ENCODE measurements around the gene AK8. TPM values are rescaled to one million over a fixed set of nuclear protein-coding genes. Genes with fewer than 3 reads are reported as not detected.
"Not testable (repeated sequence)": the region's sequence is repeated elsewhere in the genome, so short reads cannot be mapped to it uniquely, and the experiment has no call there.

AK8 gene
- total and polyA plus RNA-seq, 5 experiments from 2014 or later, result 0.14 TPM; not detected in 4

DNA sequence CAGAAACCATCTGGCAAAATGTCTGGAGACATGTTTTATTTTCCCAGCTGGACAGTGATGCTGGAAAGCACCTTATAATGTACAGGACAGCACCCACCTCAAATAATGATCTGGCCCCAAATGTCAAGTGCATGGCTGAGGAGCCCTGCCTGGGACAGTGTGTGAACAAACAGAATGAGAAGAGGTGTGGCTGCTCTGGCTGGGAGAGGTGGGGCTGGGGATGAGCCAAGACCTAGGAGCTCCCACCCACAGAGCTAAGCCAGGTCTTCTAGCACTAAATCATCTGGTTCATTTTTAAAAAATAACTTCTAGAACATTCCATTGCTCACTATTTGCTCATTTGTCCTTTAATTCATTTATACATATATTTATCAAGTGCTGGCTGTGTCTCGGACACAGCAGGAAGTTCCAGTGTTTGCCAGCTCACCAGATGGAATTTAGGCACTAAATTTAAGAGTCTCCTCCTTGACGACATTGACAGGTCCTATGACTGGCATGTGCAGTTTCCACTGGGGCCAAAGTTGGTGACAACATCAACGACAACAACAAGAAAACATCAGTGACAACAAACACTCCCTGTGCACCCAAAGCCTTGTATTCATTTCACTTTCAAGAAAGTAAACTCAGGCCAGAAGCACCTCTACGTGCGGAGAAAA, 148.7 kb downstream of the AK8 start:
- Mint-ChIP-seq H3K4me1 (peaks cover 0 to 1% (median 0%) of the 10 kb centered on the region in 4 donors), H3K27ac (peak overlapping the region in 1 of 10 donors; percentile 15), H3K9me3 (no peaks in the 10 kb centered on the region), H3K36me3 (no peaks in the 10 kb centered on the region), H3K27me3 (peaks cover 4 to 26% (median 8%) of the 10 kb centered on the region in 5 donors), H3K4me3 (no peak overlapping the region)
- DNase-seq (no peak), ATAC-seq (no peak)
- POLR2A ChIA-PET, result interaction anchor here (0.7 kb wide), 1 partner anchor 94 kb away, joined by 3 read pairs; no protein-coding TSS in a partner anchor

DNA sequence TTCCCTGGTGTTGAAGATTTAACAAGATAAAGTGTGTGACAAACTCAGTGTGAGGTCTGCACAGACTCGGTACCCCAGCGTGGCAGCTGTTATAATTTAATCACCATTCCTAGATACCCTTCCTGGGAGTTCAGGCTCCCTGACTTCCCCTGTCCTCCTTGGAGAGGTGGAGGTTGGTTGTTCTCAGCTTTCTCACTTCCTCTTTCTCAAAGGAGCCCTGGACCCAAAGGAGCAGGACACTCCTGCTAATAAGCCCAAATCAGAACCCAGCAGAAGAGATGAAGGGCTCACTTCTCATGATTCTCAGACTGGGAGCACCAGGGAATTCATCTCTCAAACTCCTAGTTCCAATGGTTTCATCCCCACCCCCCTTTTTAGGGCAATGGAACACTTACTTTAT, 149.6 kb downstream of the AK8 start:
- POLR2A ChIA-PET, result interaction anchor here (0.7 kb wide), 1 partner anchor 93 kb away, joined by 3 read pairs; no protein-coding TSS in a partner anchor
- Mint-ChIP-seq H3K27ac (no peak overlapping the region), H3K4me1 (peaks cover 0 to 1% (median 0%) of the 10 kb centered on the region in 4 donors), H3K9me3 (no peaks in the 10 kb centered on the region), H3K4me3 (no peak overlapping the region), H3K36me3 (no peaks in the 10 kb centered on the region), H3K27me3 (peaks cover 4 to 26% (median 8%) of the 10 kb centered on the region in 5 donors)
- ATAC-seq (no peak), DNase-seq (no peak)

DNA sequence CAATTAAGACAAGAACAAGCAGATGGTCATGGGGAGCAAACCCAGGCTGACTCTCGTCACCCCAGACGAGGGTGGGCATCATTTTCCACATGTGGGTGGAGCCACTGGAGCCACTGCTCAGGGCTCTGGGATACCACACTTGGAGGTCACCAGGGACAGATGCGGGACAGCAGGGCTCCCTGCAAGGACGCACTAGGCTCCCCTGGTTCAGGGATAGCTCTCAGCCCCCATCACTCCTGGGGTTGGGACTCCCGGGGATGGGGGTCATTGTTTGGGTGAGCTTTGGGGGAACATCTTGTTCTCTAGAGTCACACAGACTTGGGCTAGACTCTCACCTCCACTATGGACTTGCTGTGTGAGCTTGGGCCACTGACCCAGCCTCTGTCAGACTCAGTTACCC, 150.0 kb downstream of the AK8 start:
- Mint-ChIP-seq H3K4me3 (no peak overlapping the region), H3K4me1 (peaks cover 0 to 1% (median 0%) of the 10 kb centered on the region in 4 donors), H3K27me3 (peaks cover 4 to 26% (median 11%) of the 10 kb centered on the region in 5 donors), H3K9me3 (no peaks in the 10 kb centered on the region), H3K27ac (no peak overlapping the region), H3K36me3 (no peaks in the 10 kb centered on the region)
- POLR2A ChIA-PET, result no interaction called here
- ATAC-seq, result no peak
- DNase-seq, result no peak

DNA sequence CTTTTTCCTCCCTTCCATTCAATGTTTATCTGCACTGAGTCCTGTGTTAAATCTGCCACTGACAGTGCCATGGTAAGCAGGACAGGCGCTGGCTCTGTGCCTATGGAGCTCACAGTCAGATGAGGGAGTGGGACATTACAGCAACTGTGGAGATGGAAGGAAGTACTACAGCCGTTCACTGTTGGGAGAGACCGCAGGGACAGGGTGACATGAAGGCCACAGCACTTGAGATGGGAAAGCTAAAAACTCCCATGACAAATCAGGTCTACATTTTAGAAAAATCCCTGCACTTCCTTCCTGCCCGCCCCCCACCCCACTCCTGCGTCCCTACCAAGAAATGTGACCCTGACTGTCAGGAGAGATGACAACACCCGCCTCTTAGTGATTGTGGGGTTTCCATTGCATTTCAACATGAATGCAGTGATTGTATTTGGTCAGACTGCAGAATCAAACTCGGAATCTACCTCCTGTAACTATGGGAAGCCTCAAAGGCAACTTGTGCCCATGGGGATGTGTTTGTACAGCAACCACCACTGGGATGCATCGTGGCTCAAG, 151.4 kb downstream of the AK8 start:
- ATAC-seq, result no peak
- no peaks in the 10 kb centered on the region for H3K9me3 Mint-ChIP-seq
- H3K27me3 Mint-ChIP-seq, result peaks cover 5 to 26% (median 12%) of the 10 kb centered on the region in 5 donors
- H3K36me3 Mint-ChIP-seq, result no peaks in the 10 kb centered on the region
- peaks cover 0 to 2% (median 0%) of the 10 kb centered on the region in 4 donors for H3K4me1 Mint-ChIP-seq
- DNase-seq, result no peak
- no peak overlapping the region for H3K4me3 Mint-ChIP-seq
- POLR2A ChIA-PET, result no interaction called here
- H3K27ac Mint-ChIP-seq, result no peak overlapping the region

DNA sequence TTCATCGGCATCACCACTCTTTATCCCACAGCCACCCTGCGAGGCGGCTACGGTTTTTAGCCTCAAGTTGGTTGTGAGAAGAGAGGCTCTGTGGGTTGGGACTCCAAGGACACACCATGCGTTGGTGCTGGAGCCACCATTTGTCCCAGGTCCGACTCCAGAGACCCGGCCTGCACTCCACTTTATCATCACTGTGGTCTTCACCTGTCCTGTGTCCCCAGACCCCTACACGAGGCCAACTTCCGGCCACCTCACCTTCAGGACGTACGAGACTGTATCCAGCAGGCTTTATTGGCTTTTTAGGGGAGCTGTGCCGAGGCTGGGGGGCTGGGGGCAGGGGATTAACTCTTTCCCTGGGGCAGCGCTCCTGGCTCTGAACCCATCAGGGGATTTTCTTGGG, 152.8 kb downstream of the AK8 start:
- H3K9me3 Mint-ChIP-seq, result no peaks in the 10 kb centered on the region
- no peak overlapping the region for H3K4me3 Mint-ChIP-seq
- ATAC-seq, result no peak
- H3K4me1 Mint-ChIP-seq, result peaks cover 0 to 2% (median 0%) of the 10 kb centered on the region in 4 donors
- H3K27me3 Mint-ChIP-seq, result peaks cover 5 to 16% (median 11%) of the 10 kb centered on the region in 5 donors
- POLR2A ChIA-PET, result no interaction called here
- no peaks in the 10 kb centered on the region for H3K36me3 Mint-ChIP-seq
- H3K27ac Mint-ChIP-seq, result no peak overlapping the region
- DNase-seq, result no peak

DNA sequence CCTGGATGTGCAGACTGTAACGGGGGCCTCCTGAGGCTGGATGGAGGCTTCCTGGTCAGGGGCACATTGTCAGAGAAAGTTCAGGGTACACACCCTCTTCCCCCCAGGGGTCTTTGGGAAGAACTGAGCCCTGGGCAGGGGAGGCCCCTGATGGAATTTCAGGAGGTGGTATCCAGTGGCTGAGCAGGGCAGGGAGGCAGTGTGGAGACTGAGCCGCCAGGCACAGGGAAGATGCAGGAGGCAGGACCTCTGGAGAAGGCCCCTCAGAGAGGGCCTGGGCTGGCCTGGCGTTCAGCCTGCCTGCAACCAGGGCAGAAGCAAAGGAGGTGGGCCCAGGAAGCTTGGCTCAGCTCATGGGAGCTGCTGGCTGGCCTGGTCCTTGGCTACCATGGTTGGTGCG, 154.3 kb downstream of the AK8 start:
- Mint-ChIP-seq H3K4me1 (peaks cover 0 to 2% (median 0%) of the 10 kb centered on the region in 4 donors), H3K9me3 (no peaks in the 10 kb centered on the region), H3K4me3 (no peak overlapping the region), H3K36me3 (no peaks in the 10 kb centered on the region), H3K27me3 (peaks cover 6 to 24% (median 18%) of the 10 kb centered on the region in 5 donors), H3K27ac (no peak overlapping the region)
- POLR2A ChIA-PET, result interaction anchor here (0.5 kb wide), 1 partner anchor 10 kb away, joined by 3 read pairs; no protein-coding TSS in a partner anchor
- ATAC-seq, result no peak
- DNase-seq, result no peak

DNA sequence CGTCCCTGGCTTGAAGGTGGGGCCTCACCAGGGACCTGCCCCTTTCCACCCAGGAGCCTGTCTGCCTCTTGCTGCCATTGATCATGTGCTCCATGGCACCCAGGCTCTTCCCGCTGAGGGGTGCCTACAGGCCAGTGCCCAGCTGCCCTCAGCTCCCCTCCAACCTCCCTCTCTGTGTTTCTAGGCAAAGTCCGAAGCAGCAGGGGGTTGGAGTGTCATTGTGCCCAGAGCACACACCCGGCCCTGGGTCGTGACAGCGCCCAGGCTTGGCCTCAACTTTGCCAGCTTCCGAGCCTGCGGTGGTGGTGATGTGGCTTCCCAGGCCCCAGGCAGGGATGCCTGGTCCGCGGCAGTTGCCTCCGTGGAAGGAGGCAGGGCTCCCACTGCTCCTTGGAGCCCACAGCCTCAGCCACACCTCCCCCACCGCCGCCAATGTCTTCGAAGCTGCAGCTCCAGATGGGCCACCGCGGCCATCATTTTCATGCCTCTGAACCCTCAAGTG, 155.5 kb downstream of the AK8 start:
- H3K4me3 Mint-ChIP-seq, result no peak overlapping the region

DNA sequence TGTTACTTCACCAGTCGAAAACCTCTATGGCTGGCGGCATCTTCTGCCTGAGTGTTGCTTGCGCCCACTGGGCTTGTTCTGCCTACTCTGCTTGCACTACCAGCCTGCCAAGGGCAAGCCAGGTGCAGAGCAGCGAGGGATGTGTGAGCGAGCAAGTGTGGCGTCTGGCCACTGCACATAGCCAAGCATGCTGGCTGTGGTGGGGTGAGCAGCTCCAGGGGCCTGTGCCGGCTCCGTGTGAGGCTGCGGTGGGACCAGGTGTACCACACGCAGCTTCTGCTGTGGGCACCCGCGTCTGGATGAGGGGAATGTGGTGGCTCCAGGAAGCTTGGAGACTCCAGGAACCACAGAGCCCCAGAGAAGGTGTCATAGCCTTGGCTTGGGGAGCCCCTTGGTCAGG, 156.4 kb downstream of the AK8 start:
- H3K27ac Mint-ChIP-seq, result no peak overlapping the region
- peaks cover 7 to 34% (median 27%) of the 10 kb centered on the region in 5 donors for H3K27me3 Mint-ChIP-seq
- POLR2A ChIA-PET, result no interaction called here
- DNase-seq (no peak), ATAC-seq (no peak)
- no peak overlapping the region for H3K4me3 Mint-ChIP-seq
- no peaks in the 10 kb centered on the region for H3K36me3 Mint-ChIP-seq
- peaks cover 0 to 13% (median 8%) of the 10 kb centered on the region in 4 donors for H3K4me1 Mint-ChIP-seq
- no peaks in the 10 kb centered on the region for H3K9me3 Mint-ChIP-seq

More for the DNA sequence above, 155.5 kb downstream of the AK8 start:
- Mint-ChIP-seq H3K27me3 (peaks cover 6 to 30% (median 23%) of the 10 kb centered on the region in 5 donors), H3K4me1 (peaks cover 0 to 10% (median 8%) of the 10 kb centered on the region in 4 donors), H3K36me3 (no peaks in the 10 kb centered on the region), H3K9me3 (no peaks in the 10 kb centered on the region), H3K27ac (no peak overlapping the region)
- ATAC-seq (no peak), DNase-seq (no peak)
- POLR2A ChIA-PET, result no interaction called here

DNA sequence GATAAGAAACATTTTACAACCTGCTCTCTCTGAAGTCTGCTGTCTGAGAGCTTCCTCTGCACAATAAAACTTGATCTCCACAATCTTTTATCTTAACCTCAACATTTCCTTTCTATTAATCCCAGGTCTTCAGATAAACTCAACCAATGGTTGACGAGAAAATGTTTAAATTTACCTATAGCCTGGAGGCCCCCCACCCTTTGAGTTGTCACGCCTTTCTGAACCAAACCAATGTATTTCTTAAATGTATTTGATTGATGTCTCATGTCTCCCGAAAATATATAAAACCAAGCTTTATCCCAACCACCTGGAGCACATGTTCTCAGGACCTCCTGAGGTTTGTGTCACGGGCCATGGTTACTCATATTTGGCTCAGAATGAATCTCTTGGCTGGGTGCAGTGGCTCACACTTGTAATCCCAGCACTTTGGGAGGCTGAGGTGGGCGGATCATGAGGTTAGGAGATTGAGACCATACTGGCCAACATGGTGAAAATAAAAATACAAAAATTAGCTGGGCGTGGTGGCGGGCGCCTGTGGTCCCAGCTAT, 159.6 kb downstream of the AK8 start:
- POLR2A ChIA-PET, result not testable (repeated sequence)

DNA sequence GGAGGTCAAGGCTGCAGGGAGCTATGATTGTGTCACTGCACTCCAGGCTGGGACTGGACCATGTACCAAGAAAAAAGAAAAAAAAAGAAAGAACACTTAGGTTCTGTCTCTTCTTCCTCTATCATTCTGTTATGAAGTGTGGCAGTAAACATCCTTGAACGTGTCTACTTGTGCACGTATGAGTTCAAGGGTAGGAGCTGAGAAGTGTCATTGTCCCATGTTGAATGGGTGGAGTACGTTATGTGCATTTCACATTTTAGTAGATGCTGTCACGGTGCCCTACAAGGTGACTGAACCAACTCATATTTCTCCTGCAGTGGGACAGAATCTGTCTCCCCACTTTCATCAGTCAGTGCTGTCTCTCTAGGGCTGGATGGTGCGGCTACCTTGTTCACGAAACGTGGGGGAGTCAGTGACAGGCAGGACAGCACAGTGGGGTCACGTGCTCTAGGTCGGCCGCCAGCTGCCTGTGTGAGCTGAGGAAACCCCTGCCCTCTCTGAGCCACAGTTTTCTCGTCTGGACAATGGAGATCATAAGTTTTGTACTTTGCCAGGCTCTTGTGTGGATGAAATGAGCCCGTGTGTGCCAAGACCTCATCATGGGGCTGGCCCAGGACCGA, 160.6 kb downstream of the AK8 start:
- DNase-seq (no peak), ATAC-seq (no peak)
- peaks cover 0 to 13% (median 7%) of the 10 kb centered on the region in 4 donors for H3K4me1 Mint-ChIP-seq
- no peak overlapping the region for H3K4me3 Mint-ChIP-seq
- H3K36me3 Mint-ChIP-seq, result no peaks in the 10 kb centered on the region
- peaks cover 13 to 39% (median 26%) of the 10 kb centered on the region in 5 donors for H3K27me3 Mint-ChIP-seq
- H3K27ac Mint-ChIP-seq, result peak overlapping the region in 1 of 10 donors; percentile 5
- POLR2A ChIA-PET, result no interaction called here
- H3K9me3 Mint-ChIP-seq, result no peaks in the 10 kb centered on the region

More for the DNA sequence above, 159.6 kb downstream of the AK8 start:
- Mint-ChIP-seq H3K4me1 (peaks cover 0 to 13% (median 8%) of the 10 kb centered on the region in 4 donors), H3K27me3 (peaks cover 11 to 42% (median 30%) of the 10 kb centered on the region in 5 donors)
- not testable (repeated sequence) for H3K9me3 Mint-ChIP-seq, H3K4me3 Mint-ChIP-seq, H3K27ac Mint-ChIP-seq, DNase-seq, ATAC-seq, H3K36me3 Mint-ChIP-seq

DNA sequence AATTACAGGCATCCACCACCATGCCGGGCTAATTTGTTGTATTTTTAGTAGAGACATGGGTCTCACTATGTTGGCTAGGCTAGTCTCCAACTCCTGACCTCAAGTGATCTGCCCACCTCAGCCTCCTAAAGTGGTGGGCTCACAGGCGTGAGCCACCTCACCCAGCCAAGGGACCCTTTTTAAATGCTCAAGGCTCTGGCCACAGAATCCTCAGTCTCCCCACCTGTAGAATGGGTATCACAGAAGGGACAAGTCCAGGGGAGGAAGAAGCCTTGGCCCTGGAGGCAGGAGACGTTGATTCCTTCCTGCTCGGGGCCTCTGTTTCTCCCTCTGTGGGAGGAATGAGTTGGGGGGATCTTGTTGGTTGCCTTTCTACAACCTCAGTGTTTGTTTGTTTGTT, 162.1 kb downstream of the AK8 start:
- H3K4me1 Mint-ChIP-seq, result peaks cover 0 to 13% (median 7%) of the 10 kb centered on the region in 4 donors
- H3K27me3 Mint-ChIP-seq, result peaks cover 13 to 42% (median 26%) of the 10 kb centered on the region in 5 donors
- H3K4me3 Mint-ChIP-seq, result no peak overlapping the region
- ATAC-seq, result no peak
- POLR2A ChIA-PET, result no interaction called here
- no peaks in the 10 kb centered on the region for H3K36me3 Mint-ChIP-seq
- H3K27ac Mint-ChIP-seq, result no peak overlapping the region
- H3K9me3 Mint-ChIP-seq, result no peaks in the 10 kb centered on the region
- DNase-seq, result no peak

DNA sequence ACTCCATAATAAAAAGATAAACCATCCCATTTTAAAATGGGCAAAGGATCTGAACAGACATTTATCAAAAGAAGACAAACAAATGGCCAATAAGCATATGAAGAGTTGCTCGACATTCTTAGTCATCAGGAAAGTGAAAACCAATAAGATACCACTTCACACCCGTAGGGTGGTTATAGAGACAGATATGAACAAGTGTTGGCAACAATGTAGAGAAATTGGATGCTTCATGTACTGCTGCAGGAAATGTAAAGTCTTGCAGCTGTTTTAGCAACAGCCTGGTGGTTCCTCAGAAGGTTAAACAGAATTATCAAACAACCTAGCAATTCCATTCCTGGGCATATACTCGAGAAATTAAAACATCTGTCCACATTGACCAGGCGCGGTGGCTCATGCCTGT, 165.3 kb downstream of the AK8 start:
- Mint-ChIP-seq H3K27me3 (peaks cover 9 to 21% (median 14%) of the 10 kb centered on the region in 5 donors), H3K4me3 (no peak overlapping the region), H3K4me1 (peaks cover 0 to 5% (median 0%) of the 10 kb centered on the region in 4 donors), H3K9me3 (no peaks in the 10 kb centered on the region), H3K36me3 (no peaks in the 10 kb centered on the region), H3K27ac (no peak overlapping the region)
- ATAC-seq (no peak), DNase-seq (no peak)
- POLR2A ChIA-PET, result interaction anchor here (0.7 kb wide), 1 partner anchor 39 kb away, joined by 3 read pairs; no protein-coding TSS in a partner anchor

DNA sequence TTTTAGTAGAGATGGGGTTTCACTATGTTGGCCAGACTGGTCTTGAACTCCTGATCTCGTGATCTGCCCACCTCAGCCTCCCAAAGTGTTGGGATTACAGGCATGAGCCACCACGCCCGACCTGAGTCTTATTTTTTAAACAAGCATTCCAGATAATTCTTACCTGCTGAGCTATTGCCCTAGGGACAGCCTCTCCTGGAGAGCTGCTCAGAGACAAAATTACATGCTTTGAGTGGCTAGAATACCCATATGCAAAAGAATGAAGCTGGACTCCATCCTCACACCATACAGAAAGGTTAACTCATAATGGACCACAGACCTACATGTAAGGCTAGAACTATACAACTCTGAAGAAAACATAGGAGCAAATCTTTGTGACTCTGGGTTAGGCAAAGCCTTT, 166.2 kb downstream of the AK8 start:
- DNase-seq, result no peak
- no peak overlapping the region for H3K4me3 Mint-ChIP-seq
- peaks cover 5 to 13% (median 8%) of the 10 kb centered on the region in 5 donors for H3K27me3 Mint-ChIP-seq
- no peak for ATAC-seq
- POLR2A ChIA-PET, result no interaction called here
- no peaks in the 10 kb centered on the region for H3K36me3 Mint-ChIP-seq
- H3K4me1 Mint-ChIP-seq, result no peaks in the 10 kb centered on the region
- no peaks in the 10 kb centered on the region for H3K9me3 Mint-ChIP-seq
- H3K27ac Mint-ChIP-seq, result peak overlapping the region in 1 of 10 donors; percentile 56

All from naive thymus-derived CD8-positive, alpha-beta T cell (primary cell).